Epidermal melanocyte (primary cell): ENCODE data around the gene RGL4.
A peak's percentile ranks its signal among the peaks of the same experiment; 100 is the strongest.
"Not testable (repeated sequence)": the region's sequence is repeated elsewhere in the genome, so short reads cannot be mapped to it uniquely, and the experiment has no call there.

ENCODE experiments used
- DNase-seq: peaks from one replicate; pipeline ENCODE4 v3.0.0; 2011; ENCODE audit warnings: low spot score; ENCODE audit not compliant: insufficient read length

RGL4 gene

GRCh38 chr22:23698094-23698493 lies 7.3 kb downstream of the RGL4 start:
- DNase-seq = no peak

GRCh38 chr22:23698673-23699235 lies 7.9 kb downstream of the RGL4 start:
- no peak for DNase-seq

- DNase-seq = no peak
Measured at GRCh38 chr22:23700706-23701105, 9.9 kb downstream of the RGL4 start.

- DNase-seq = no peak
Measured at GRCh38 chr22:23704062-23704461, 13.2 kb downstream of the RGL4 start.

- no peak for DNase-seq
Measured at GRCh38 chr22:23704829-23705228, 14.0 kb downstream of the RGL4 start.

GRCh38 chr22:23705358-23705757 lies 14.5 kb downstream of the RGL4 start:
- DNase-seq = no peak

GRCh38 chr22:23708270-23708669 lies 17.5 kb downstream of the RGL4 start:
- no peak for DNase-seq

GRCh38 chr22:23709107-23709506 lies 18.3 kb downstream of the RGL4 start:
- no peak for DNase-seq

- no peak for DNase-seq
Measured at GRCh38 chr22:23712256-23712655, 21.4 kb downstream of the RGL4 start.

GRCh38 chr22:23713696-23714595 lies 23.1 kb downstream of the RGL4 start:
- no peak for DNase-seq

GRCh38 chr22:23714596-23715578 lies 24.1 kb downstream of the RGL4 start:
- no peak for DNase-seq

- no peak for DNase-seq
Measured at GRCh38 chr22:23715806-23716375, 25.1 kb downstream of the RGL4 start.

GRCh38 chr22:23716811-23717801 lies 26.3 kb downstream of the RGL4 start:
- DNase-seq = peak; percentile 84

- no peak for DNase-seq
Measured at GRCh38 chr22:23718371-23719165, 27.8 kb downstream of the RGL4 start.

GRCh38 chr22:23720855-23721254 lies 30.0 kb downstream of the RGL4 start:
- DNase-seq = no peak

GRCh38 chr22:23722160-23722559 lies 31.3 kb downstream of the RGL4 start:
- DNase-seq = no peak

GRCh38 chr22:23722724-23723123 lies 31.9 kb downstream of the RGL4 start:
- no peak for DNase-seq

- DNase-seq = not testable (repeated sequence)
Measured at GRCh38 chr22:23728108-23728507, 37.3 kb downstream of the RGL4 start.

GRCh38 chr22:23737696-23738095 lies 46.9 kb downstream of the RGL4 start:
- no peak for DNase-seq
